NCI-H2196 treated with DMSO at 0.1 percent for 48 hours (cell line): Measurements from ENCODE around the gene SYCE1L.
A peak's percentile ranks its signal among the peaks of the same experiment; 100 is the strongest.
"Not testable (repeated sequence)": the region's sequence is repeated elsewhere in the genome, so short reads cannot be mapped to it uniquely, and the experiment has no call there.

ENCODE experiments used
- DNase-seq: peaks from one replicate; lab custom pipeline; 2025; ENCODE audit not compliant: unreplicated experiment; lab: John Stamatoyannopoulos, UW

SYCE1L gene

DNA sequence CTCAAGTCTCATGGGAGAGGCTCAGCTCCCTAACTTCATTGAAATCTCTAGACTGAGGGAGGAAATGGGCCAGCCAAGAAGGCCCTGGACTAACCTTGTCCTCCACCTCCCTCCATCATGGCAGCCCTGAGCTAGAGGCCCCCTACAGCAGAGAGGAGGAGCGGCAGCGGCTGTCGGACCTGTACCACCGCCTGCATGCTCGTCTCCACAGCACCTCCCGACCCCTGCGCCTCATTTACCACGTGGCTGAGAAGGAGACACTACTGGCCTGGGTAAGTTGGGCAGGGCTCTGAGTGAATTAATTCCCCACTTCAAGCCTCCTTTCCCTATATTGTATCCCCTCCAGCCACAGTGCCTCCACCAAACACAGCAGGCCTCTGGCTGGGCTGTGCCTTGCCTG is 3.8 kb upstream of the SYCE1L start:
- no peak for DNase-seq

DNA sequence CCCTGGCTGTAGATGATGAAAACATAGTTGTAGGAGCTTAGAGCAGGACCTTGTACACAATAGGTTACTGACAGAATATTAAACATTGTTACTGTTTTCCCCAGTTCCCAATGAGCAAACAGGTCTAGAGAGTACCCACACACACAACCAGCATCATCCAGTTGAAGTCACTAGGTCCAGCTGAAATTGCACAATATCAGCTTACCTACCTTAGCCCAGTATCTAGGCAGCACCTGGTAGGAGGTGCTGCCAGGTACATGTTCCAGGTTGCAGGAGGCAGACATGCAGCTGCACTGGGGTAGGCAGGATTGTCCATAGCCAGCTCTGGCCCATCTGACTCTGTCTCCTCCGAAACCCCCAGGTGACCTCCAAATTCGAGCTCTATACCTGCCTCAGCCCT is 1.5 kb upstream of the SYCE1L start:
- DNase-seq, result no peak

DNA sequence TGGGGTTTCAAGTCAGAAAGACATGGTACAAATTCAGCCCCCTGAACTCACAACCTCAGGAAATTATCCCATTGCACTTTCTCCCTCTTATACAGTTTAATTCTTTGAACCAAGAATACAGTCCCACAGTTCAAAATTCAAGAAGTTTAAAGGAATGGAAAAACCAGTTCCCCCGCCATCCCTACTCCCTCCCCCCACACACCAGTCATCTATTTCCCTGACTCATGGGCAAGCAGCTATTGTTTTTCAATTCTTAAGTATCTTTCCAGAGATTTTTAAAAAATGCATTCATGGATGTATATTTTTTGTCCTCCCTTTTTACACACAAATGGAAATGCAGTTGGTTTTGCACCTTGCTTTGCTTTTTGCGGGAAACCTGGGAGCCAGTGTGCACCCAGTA is 7.3 kb downstream of the SYCE1L start:
- no peak for DNase-seq

DNA sequence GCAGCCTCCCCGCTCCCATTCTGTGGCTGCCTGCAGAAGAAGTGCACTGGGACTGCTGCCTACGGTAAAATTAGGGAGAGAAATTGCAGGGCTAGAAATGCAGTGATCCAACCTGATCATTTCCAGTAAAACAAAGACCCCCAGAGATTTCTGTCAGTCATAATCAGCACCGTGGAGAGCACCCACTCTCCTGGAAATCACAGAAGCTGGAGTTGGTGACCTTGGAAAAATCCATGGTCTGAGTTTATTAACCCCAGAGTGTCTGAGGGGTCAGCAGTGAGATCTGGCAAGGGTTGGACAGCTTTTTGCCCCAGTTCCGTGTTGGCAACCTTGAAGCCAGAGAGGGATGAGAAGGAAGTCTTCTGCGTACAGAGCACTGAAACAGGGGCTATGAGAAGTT is 7.8 kb downstream of the SYCE1L start:
- no peak for DNase-seq

DNA sequence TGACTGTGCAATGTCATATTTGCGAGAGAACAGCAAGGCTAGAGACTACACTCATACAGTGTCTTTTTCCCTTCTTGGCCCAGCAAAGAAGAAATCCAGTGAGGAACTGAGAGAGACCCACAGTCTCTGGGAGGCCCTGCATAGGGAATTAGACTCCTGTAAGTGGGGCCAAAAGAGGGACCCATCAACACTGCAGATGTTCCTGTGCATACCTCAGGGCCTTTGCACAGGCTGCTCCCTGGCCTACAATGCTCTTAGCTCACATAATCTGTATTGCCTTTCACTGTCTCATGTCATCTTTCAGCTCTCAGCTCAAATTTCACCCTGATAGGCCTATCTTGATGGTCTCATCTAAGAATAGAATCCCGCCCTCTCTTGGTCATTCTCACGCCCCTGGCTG is 9.2 kb downstream of the SYCE1L start:
- DNase-seq, result no peak

DNA sequence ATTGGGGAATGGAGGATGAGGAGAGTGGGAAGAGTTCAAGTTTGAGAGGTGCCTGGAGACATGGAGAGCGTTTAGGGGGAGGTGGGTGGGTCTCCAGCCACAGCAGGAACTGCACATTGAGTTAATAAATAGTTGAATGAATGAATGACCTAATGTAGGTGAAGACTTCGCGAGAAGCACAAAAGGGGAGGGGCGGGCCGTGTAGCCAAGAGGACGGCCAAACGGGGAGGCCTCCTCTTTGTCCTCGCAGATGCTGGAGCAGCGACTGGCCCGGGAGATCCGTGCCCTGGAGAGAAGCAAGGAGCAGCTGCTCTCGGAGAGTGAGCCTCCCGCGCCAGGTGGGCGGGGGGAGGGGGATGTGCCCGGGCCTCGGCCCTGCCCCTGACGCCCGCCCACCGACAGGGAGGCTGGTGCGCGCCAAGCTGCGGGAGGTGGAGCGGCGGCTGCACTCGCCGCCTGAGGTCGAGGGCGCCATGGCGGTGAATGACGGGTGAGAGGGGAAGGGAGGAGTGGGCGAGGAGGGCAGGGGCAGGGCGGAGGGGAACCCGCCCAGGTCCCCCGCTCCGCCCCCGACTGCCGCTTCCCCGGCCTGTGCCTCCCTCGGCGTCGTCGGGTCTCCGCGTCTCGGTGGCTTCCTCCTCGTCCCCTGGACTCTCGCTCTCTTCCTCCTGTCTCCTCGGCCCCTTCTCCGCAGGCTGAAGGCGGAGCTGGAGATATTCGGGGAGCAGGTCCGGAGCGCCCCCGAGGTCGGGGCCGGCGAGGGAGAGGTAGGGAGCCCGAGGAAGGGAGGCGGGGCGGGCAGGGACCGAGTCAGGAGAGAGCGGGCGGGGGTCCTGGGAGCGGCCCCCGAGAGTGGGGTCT is 12.9 kb downstream of the SYCE1L start:
- peak; percentile 60 for DNase-seq

DNA sequence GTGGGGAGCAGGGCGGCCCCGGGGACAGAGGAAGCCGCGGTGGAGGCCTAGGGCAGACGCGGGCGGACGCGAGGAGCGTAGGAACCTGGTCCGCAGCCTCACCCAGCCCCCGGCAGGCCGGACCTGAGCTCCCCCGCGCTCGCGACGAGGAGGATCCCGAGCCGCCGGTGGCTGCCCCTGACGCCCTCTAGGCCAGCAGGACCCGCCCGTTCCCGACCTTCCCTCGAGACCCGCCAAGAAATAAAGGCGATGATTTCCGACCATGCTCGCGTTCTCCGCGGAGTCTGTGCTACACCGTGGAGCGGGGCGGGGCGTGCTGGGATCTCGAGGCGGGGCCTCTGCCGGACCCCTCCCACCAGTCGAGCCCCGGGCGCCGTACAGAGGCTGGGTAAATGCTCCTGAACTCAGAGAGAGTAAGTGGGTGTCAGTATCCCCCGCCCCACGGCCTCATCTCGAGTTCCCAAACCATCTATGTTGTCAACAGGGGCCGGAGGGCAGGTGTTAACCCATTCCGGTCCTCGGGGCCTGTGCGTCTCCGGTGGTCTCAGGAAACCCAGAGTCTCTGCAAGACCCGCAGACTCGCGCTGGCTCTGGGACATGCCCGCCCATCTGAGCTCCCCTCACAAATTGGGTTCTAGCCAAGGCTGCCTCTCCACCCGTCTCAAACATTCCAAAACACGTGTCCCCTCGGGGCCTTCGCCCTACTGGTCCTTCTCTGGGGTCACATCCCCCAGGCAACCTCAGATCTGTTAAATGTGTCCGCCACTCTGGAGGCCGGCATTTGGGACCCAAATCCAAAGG is 13.7 kb downstream of the SYCE1L start:
- no peak for DNase-seq

DNA sequence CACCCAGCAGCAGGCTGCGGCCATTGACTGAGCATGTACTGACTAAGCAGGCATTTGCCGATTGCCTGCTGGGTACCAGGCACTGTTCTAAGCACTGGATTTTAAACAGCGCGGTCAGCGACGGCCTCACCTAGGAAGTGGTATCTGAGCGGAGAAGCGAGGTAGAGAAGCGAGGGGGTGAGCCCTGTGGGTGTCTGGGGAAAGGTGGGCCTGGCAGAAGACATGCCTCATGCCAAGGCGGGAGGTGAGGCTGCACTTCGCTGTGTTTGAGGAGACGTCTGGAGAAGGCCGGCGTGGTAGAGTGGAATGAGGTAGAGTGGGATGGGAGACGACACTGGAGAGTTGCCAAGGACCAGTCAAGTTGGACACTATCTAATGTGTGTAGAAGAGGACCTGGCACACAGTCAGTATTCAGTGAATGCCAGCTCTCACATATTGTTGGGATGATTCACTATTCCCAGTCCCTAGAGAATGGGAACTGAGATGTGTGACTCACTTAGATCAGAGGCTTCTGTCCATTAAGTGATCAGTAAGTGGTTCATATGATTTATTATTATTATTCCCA is 14.4 kb downstream of the SYCE1L start:
- no peak for DNase-seq

DNA sequence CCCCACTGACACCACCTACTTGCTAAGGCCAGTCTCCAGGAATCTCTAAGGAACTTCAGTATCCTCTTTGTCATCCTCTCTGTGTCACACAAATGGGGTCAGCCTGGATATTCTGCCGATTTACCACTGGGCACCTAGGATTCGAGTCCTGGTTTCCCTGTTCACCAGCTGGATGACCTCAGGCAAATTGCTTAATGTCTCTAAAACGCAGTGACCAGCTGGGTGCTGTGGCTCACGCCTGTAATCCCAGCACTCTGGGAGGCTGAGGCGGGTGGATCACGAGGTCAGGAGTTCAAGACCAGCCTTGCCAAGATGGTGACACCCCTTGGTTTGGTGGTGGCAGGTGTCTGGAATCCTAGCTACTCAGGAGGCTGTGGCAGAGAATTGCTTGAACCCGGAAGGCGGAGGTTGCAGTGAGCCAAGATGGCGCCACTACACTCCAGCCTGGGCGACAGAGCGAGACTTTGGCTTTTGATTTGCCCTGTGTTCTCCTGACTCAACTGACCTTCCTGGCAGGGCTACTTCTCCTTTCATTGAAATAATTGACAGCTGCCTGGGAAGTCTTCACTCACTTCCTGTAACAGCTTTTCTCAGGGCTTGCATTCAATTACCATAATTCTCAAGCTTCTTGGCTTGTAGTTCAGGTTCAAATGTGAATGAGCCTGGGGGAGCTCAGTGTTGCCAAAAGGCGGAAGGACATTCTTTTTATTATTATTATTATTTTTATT is 15.4 kb downstream of the SYCE1L start:
- no peak for DNase-seq

DNA sequence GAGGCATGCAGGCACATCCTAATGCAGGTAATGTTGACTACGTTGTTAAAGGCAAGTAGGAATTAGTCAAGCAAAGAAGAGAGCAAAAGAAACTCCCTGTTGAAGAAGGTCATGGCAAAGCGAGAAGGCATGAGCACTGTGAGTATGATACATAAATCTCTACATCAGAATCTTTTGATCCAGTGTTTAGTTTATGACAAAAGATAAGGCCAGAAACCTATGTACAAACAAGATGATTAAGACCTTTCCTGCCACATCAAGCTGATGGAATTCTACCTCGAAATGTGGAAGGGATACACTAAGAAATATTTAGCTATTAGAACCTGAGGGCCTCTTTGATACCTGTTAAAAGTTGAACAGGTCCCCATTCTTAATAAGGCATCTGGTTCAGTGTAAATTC is 20.2 kb downstream of the SYCE1L start:
- no peak for DNase-seq

DNA sequence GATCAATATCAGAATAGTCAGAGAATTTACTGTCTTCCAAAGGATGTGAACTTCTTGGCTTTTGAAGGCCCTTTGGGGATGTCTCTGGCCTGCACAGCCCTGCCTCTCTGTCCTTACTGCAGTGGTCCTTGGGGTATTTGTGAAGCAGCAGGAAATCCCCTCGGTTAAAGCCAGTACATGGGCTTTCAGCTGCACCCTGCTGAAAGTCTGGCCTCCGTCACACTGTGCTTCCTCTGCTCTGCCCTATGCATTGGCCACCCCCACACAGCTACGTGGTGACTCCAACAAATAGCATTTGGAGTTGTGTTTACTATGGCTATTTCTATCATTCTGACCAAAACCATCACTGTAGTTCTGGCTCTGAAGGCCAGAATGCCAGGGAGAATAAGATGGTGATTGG is 21.2 kb downstream of the SYCE1L start:
- DNase-seq, result no peak

DNA sequence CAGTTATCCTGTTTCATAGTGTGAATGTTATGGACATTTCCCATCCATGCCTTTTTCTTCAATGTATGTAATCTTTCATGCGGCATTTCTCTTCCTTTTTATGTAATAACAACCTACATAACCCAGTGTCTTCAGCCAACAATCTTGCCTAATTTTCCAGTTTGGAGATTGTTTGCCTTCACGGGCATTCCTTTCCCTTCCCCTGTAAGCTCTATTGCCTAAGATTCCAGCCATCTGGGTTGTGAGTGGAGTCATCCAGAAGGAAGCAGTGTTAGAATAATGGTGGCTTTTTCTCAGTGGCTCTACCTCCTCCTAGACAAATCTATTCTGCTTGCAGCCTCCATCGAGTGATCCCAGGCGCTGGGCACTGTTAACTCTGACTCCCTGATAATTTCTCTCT is 22.3 kb downstream of the SYCE1L start:
- DNase-seq, result no peak

DNA sequence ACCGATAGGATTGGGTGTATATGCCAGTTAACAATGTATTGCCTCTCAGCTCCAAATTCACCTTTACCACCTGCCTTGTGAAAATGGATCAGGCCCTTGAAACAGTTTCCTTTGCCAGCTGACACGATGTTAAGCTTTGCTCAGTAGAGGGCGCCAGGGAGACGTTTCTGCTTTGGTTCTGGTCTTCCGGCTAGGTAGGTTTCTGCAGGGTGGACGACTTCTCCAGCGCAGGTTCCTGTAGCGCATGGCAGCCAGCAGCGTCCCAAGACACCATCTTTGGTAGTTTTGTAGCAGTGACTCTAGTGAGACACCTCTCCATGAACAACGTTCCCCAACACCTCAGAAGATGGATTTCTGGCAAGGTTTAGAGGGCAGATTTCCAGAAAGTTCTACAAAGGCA is 24.0 kb downstream of the SYCE1L start:
- DNase-seq, result no peak

DNA sequence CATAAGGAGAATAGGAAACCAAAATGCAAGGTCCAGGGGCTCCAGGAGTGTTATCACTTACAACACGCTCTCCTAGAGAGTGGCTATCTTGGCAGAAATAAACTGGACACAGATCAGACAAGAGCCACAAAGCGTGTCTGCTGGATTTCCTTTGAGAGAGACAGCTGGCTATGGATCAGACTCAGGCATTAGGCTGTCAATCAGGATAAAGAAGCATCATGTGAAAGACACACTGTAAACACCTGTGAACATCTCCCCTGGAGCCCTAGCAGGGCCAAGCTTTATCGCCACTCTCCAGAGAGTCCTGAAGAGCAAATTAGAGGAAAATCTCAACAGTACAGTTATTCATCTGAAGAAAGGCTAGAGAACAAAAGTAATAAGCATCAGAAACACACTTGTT is 26.0 kb downstream of the SYCE1L start:
- DNase-seq, result no peak

DNA sequence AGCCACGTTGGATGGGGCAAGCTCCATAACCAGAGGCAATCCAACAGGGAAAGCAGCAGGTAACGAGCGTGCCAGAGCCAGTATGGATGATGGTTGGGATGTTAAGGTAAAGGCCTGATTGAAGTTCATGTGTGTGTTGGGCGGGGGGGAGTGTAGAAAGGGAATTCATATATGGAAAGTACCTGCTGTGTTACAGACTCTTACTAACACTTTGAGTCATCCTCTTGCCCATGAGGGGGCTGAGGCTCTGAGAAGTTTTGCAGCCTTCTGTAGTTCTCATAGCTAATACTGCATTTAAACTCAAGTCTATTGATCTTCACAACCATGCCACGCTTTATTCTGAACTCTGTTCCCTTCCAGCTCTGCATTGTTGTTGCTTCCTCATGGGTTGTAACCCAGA is 28.5 kb downstream of the SYCE1L start:
- DNase-seq, result no peak

DNA sequence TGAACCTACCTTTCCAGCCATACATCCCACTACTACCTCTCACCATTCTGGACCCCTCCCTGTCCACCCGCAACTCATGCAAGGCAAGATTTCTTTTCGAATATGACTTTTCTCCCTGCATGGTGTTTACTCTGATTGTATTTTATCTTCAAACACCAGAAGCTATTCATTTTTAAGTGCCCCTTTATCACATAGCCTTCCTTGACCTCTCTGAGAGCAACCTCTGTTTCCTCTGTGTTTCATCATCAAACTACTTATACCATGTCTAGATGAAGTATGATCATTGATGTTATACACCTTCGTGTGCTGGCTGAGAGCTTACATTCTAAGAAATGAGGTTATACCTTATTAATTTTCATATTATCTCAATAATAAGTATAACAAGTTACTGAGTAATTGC is 31.8 kb downstream of the SYCE1L start:
- DNase-seq, result no peak

DNA sequence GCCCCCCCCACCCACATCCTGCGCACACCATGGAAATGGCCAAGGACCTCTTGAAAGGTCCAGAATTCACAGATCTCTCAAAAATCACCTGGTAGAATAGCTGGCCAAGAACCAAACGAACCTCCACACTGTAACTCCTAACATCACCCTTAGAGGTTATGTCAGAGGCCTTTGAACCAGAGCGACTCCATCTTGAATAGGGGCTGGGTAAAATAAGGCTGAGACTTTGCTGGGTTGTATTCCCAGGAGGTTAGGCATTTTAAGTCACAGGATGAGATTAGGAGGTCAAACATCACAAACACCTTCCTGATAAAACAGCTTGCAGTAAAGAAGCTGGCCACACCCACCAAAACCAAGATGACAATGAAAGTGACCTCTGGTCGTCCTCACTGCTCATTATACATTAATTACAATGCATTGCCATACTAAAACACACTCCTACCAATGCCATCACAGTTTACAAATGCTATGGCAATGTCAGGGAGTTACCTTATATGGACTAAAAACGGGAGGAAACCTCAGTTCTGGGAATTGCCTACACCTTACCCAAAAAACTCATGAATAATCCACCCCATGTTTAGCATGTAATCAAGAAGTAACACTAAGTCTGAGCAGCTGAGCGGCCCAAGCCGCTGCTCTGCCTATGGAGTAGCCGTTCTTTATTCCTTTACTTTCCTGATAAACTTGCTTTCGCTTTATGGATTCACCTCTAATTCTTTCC is 34.8 kb downstream of the SYCE1L start:
- DNase-seq, result no peak

DNA sequence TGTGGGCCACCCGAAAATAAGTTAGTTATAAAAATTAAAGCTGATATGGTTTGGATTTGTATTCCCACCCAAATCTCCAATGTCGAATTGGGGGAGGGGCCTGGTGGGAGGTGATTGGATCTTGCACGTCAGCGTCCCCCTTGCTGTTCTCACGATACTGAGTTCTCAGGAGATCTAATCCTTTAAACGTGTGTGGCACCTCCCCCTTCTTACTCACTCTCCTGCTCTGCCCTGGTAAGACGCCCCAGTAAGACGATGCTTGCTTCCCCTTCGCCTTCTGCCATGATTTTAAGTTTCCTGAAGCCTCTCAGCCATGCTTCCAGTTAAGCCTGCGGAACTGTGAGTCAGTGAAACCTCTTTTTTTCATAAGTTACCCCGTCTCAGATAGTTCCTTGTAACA is 35.4 kb downstream of the SYCE1L start:
- no peak for DNase-seq

DNA sequence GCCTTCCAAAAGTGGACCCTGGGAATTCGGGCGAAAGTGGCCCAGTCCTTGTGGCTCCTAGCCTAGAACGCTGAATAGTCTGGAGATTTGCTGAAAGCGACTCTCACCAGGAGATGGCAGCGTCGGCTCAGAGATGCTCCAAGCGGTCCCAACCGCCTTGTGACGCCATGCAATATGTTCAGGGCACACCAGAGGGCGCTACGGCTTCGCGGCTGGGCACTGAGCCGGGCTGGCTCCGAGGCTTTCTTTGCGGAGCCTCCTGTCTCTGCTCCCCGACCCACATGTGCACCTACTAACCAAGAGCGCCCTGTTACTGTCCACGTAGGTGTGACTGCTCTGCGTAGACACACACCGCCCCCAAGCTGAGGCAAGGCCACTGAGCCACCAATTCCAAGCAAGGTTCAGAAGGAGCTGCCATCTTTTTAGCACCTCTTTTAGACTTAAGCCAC is 36.9 kb downstream of the SYCE1L start:
- DNase-seq, result peak; percentile 30

DNA sequence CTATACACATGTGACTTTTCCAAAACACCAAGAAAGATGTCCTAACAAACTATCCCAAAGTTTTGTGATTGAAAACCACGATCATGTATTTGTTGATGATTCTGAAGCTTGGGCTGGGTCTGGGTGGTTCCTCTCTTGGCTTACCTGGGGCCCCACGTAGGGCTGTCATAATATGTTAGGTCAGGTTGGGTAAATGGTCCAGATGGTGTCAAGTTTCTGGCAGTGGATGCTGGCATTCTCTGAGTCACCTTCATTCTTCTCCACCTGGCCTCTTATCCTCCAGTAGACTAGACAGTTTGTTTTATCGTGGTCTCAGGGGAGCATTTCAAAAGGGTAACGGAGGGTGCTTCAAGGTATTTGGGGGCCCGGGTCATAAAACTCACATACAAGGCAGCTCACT is 39.4 kb downstream of the SYCE1L start:
- no peak for DNase-seq

DNA sequence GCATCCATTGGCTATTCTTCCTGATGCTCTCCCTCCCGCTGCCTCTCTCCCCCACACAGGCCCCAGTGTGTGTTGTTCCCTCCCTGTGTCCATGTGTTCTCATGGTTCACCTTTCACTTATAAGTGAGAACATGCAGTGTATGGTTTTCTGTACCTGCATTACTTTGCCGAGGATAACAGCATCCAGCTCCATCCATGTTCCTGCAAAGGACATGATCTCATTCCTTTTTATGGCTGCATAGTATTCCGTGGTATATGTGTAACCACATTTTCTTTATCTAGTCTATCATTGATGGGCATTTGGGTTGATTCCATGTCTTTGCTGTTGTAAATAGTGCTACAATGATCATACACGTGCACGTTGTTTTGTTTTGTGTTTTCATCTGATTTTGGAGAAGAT is 43.3 kb downstream of the SYCE1L start:
- not testable (repeated sequence) for DNase-seq
